Measurements from ENCODE around the gene SLC29A3. TPM values are rescaled to one million over a fixed set of nuclear protein-coding genes. Genes with fewer than 3 reads are reported as not detected.

The SLC29A3 gene
- total RNA-seq, 2 donors from 2014 or later, result 14.1 to 16.8 TPM

GRCh38 chr10:71368176-71368575 lies 49.1 kb downstream of the SLC29A3 start:
- Histone ChIP-seq H3K9ac (ENCODE audit: extremely low read depth, low read length, poor library complexity, severe bottlenecking) (no peak overlapping the region), H3K27me3 (ENCODE audit: control insufficient read depth, insufficient read depth, low read length, poor library complexity, severe bottlenecking) (no peaks in the 10 kb centered on the region), H3K9me3 (ENCODE audit: control insufficient read depth, low read length) (no peaks in the 10 kb centered on the region), H3K4me1 (ENCODE audit: control insufficient read depth, insufficient read depth, low read length) (no peaks in the 10 kb centered on the region), H3K36me3 (ENCODE audit: control insufficient read depth, insufficient read depth, low read length) (no peaks in the 10 kb centered on the region), H3K4me3 (ENCODE audit: low read length) (no peak overlapping the region), H3K27ac (ENCODE audit: low read depth, low read length) (no peak overlapping the region)
- 88 to 100% methylated on average over 1 of the region's 1 CpG for WGBS, 2 experiments (ENCODE audit: insufficient coverage in 1 of 2, insufficient read length in 1 of 2)
- Mint-ChIP-seq H3K4me3 (no peak overlapping the region), H3K27ac (no peak overlapping the region), H3K9me3 (no peaks in the 10 kb centered on the region), H3K36me3 (ENCODE audit: low read depth) (no peaks in the 10 kb centered on the region), H3K4me1 (peaks cover 4% of the 10 kb centered on the region), H3K27me3 (ENCODE audit: insufficient read depth) (no peaks in the 10 kb centered on the region)
- TF ChIP-seq CTCF (conservative IDR thresholded peaks at IDR 0.05), result no peak
- no peak for DNase-seq

GRCh38 chr10:71368643-71369042 lies 49.6 kb downstream of the SLC29A3 start:
- Histone ChIP-seq H3K27ac (ENCODE audit: low read depth, low read length) (no peak overlapping the region), H3K27me3 (ENCODE audit: control insufficient read depth, insufficient read depth, low read length, poor library complexity, severe bottlenecking) (no peaks in the 10 kb centered on the region), H3K4me1 (ENCODE audit: control insufficient read depth, insufficient read depth, low read length) (no peaks in the 10 kb centered on the region), H3K9ac (ENCODE audit: extremely low read depth, low read length, poor library complexity, severe bottlenecking) (no peak overlapping the region), H3K9me3 (ENCODE audit: control insufficient read depth, low read length) (no peaks in the 10 kb centered on the region), H3K4me3 (ENCODE audit: low read length) (no peak overlapping the region), H3K36me3 (ENCODE audit: control insufficient read depth, insufficient read depth, low read length) (no peaks in the 10 kb centered on the region)
- WGBS, 2 experiments (ENCODE audit: insufficient coverage in 1 of 2, insufficient read length in 1 of 2), result 79 to 83% methylated on average over 1 to 2 of the region's 2 CpGs
- H3K4me3 Mint-ChIP-seq, result no peak overlapping the region
- TF ChIP-seq CTCF (conservative IDR thresholded peaks at IDR 0.05), result peak; percentile 42
- H3K9me3 Mint-ChIP-seq, result no peaks in the 10 kb centered on the region
- H3K36me3 Mint-ChIP-seq (ENCODE audit: low read depth), result no peaks in the 10 kb centered on the region
- no peak overlapping the region for H3K27ac Mint-ChIP-seq
- no peaks in the 10 kb centered on the region for H3K27me3 Mint-ChIP-seq (ENCODE audit: insufficient read depth)
- DNase-seq, result no peak
- peaks cover 7% of the 10 kb centered on the region for H3K4me1 Mint-ChIP-seq

- H3K27me3 ChIP-seq (ENCODE audit: control insufficient read depth, insufficient read depth, low read length, poor library complexity, severe bottlenecking), result no peaks in the 10 kb centered on the region
- no peak for DNase-seq
- H3K27ac ChIP-seq (ENCODE audit: low read depth, low read length), result no peak overlapping the region
- Mint-ChIP-seq H3K9me3 (no peaks in the 10 kb centered on the region), H3K36me3 (ENCODE audit: low read depth) (no peaks in the 10 kb centered on the region), H3K4me3 (no peak overlapping the region), H3K4me1 (peaks cover 7% of the 10 kb centered on the region), H3K27me3 (ENCODE audit: insufficient read depth) (no peaks in the 10 kb centered on the region), H3K27ac (no peak overlapping the region)
- no peaks in the 10 kb centered on the region for H3K36me3 ChIP-seq (ENCODE audit: control insufficient read depth, insufficient read depth, low read length)
- H3K4me1 ChIP-seq (ENCODE audit: control insufficient read depth, insufficient read depth, low read length), result no peaks in the 10 kb centered on the region
- no peak for TF ChIP-seq CTCF (conservative IDR thresholded peaks at IDR 0.05)
- no peak overlapping the region for H3K4me3 ChIP-seq (ENCODE audit: low read length)
- no peak overlapping the region for H3K9ac ChIP-seq (ENCODE audit: extremely low read depth, low read length, poor library complexity, severe bottlenecking)
- H3K9me3 ChIP-seq (ENCODE audit: control insufficient read depth, low read length), result no peaks in the 10 kb centered on the region
- WGBS, 2 experiments (ENCODE audit: insufficient coverage in 1 of 2, insufficient read length in 1 of 2), result 83 to 97% methylated on average over 1 of the region's 1 CpG
Observed at GRCh38 chr10:71369602-71370001, 50.5 kb downstream of the SLC29A3 start.

Data from endodermal cell (in vitro differentiated cells).